Epithelial cell of proximal tubule (primary cell): ENCODE measurements around the gene IFITM10. TPM values are rescaled to one million over a fixed set of nuclear protein-coding genes. Genes with fewer than 3 reads are reported as not detected.
A peak's percentile ranks its signal among the peaks of the same experiment; 100 is the strongest.

Experiments used
- DNase-seq: peaks from one replicate; pipeline ENCODE4 v3.0.0-alpha.2; 2011; ENCODE audit warnings: low read depth
- H3K4me3 ChIP-seq: 2 replicates; pipeline ENCODE4 v1.5.1; 2011; ENCODE audit warnings: low read depth, mild to moderate bottlenecking, low read length
- total RNA-seq: library from RNA; depleted of rRNA; stranded (reverse); fragments of >200 nt; gene quantifications from 2 replicates; pipeline ENCODE4 v1.2.3, GENCODE V29; 2015
- TF ChIP-seq, protein P1 (sequence below): conservative IDR thresholded peaks from 2 replicates; pipeline ENCODE4 v1.5.1; 2012; ENCODE audit warnings: low read depth, mild to moderate bottlenecking, low read length

The IFITM10 gene
- total RNA-seq = not detected in 2 replicates

- DNase-seq = no peak
- TF ChIP-seq, protein P1, sequence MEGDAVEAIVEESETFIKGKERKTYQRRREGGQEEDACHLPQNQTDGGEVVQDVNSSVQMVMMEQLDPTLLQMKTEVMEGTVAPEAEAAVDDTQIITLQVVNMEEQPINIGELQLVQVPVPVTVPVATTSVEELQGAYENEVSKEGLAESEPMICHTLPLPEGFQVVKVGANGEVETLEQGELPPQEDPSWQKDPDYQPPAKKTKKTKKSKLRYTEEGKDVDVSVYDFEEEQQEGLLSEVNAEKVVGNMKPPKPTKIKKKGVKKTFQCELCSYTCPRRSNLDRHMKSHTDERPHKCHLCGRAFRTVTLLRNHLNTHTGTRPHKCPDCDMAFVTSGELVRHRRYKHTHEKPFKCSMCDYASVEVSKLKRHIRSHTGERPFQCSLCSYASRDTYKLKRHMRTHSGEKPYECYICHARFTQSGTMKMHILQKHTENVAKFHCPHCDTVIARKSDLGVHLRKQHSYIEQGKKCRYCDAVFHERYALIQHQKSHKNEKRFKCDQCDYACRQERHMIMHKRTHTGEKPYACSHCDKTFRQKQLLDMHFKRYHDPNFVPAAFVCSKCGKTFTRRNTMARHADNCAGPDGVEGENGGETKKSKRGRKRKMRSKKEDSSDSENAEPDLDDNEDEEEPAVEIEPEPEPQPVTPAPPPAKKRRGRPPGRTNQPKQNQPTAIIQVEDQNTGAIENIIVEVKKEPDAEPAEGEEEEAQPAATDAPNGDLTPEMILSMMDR = no peak
- H3K4me3 ChIP-seq = peak within 1 kb of the TSS; percentile 44
These were observed at the start of gene IFITM10 for GRCh38 chr11:1750481-1750839. Gene IFITM10 (minus strand): TSS chr11:1750595. CDS start chr11:1750442, 153 bp downstream.

GRCh38 chr11:1797391-1798125 lies 47.2 kb upstream of the IFITM10 start:
- DNase-seq = no peak
- H3K4me3 ChIP-seq = no peak overlapping the region
- TF ChIP-seq, protein P1 = no peak

- TF ChIP-seq, protein P1 = no peak
- no peak for DNase-seq
- H3K4me3 ChIP-seq = no peak overlapping the region
These were observed 46.1 kb upstream of the IFITM10 start for GRCh38 chr11:1796413-1797011.

DNA sequence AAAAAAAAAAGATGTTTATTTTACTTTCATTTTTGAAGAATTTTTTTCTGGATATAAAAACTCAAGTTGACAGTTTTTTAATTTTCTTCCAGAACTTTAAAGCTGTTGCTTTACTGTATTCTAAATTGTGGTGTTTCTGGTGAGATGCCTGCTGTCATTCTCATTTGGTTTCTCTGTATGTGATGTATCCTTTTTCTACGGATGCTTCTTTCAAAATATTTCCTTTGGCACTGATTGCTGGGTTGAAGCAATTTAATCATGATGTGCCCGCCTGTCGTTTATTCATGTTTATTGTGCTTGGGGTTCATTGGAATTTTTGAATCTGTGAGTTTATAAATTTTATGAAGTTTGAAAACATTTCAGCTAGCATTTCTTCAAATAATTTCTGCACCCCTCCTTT lies 42.7 kb upstream of the IFITM10 start:
- DNase-seq = no peak
- TF ChIP-seq, protein P1 = no peak
- H3K4me3 ChIP-seq = no peak overlapping the region

GRCh38 chr11:1792461-1792860 lies 42.1 kb upstream of the IFITM10 start:
- no peak overlapping the region for H3K4me3 ChIP-seq
- TF ChIP-seq, protein P1 = no peak
- DNase-seq = no peak

GRCh38 chr11:1791912-1792311 lies 41.5 kb upstream of the IFITM10 start:
- DNase-seq = no peak
- H3K4me3 ChIP-seq = no peak overlapping the region
- TF ChIP-seq, protein P1 = no peak

DNA sequence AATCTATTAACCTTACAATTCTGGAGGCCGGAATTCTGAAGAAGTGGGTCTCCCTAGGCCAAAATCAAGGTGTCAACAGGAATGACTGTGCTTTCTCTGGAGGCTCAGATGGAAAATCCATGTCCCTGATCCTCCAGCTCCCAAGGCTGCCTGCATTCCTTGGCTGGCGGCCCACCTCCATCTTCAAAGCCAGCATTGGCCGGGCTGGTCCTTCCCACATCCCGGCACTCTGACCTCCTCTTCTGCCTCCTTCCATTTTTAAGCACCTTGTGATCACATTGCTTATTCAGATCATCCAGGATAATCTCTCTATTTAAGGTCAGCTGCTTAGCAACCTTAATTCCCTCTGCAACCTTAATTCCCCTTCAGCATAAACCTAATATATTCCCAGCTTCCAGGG lies 36.1 kb upstream of the IFITM10 start:
- TF ChIP-seq, protein P1 = no peak
- no peak for DNase-seq
- no peak overlapping the region for H3K4me3 ChIP-seq
